GM19438 (cell line): ENCODE data around the gene PACS2.
"Not testable (repeated sequence)": the region's sequence is repeated elsewhere in the genome, so short reads cannot be mapped to it uniquely, and the experiment has no call there.

Experiments
- ATAC-seq: cut with Tn5 transposase; IDR thresholded peaks from one replicate; pipeline ENCODE4 v1.9.1; 2021; ENCODE audit warnings: low read depth; ENCODE audit not compliant: unreplicated experiment

The PACS2 gene

GRCh38 chr14:105329411-105330150 lies 15.0 kb downstream of the PACS2 start:
- ATAC-seq, result no peak

GRCh38 chr14:105330491-105330895 lies 15.9 kb downstream of the PACS2 start:
- no peak for ATAC-seq

- no peak for ATAC-seq
These were observed 17.2 kb downstream of the PACS2 start for GRCh38 chr14:105331575-105332349.

- ATAC-seq, result no peak
These were observed 17.9 kb downstream of the PACS2 start for GRCh38 chr14:105332350-105332874.

- ATAC-seq, result no peak
These were observed 18.5 kb downstream of the PACS2 start for GRCh38 chr14:105333020-105333490.

GRCh38 chr14:105333613-105334364 lies 19.2 kb downstream of the PACS2 start:
- ATAC-seq, result no peak

- no peak for ATAC-seq
These were observed 20.1 kb downstream of the PACS2 start for GRCh38 chr14:105334383-105335230.

GRCh38 chr14:105335231-105335542 lies 20.6 kb downstream of the PACS2 start:
- ATAC-seq, result not testable (repeated sequence)

GRCh38 chr14:105335735-105336476 lies 21.4 kb downstream of the PACS2 start:
- no peak for ATAC-seq

GRCh38 chr14:105336477-105337287 lies 22.1 kb downstream of the PACS2 start:
- ATAC-seq, result no peak

- no peak for ATAC-seq
These were observed 22.9 kb downstream of the PACS2 start for GRCh38 chr14:105337433-105337832.

GRCh38 chr14:105337966-105338741 lies 23.6 kb downstream of the PACS2 start:
- ATAC-seq, result no peak

- ATAC-seq, result no peak
These were observed 26.5 kb downstream of the PACS2 start for GRCh38 chr14:105340821-105341733.

- no peak for ATAC-seq
These were observed 28.6 kb downstream of the PACS2 start for GRCh38 chr14:105343194-105343593.

GRCh38 chr14:105346200-105346533 lies 31.6 kb downstream of the PACS2 start:
- ATAC-seq, result no peak

GRCh38 chr14:105346876-105347586 lies 32.5 kb downstream of the PACS2 start:
- ATAC-seq, result no peak
